HG02610 (cell line): ENCODE data around the gene LRP5.

Source experiments
- ATAC-seq: cut with Tn5 transposase; IDR thresholded peaks from one replicate; pipeline ENCODE4 v1.9.1; 2021; ENCODE audit warnings: mild to moderate bottlenecking, moderate library complexity; ENCODE audit not compliant: unreplicated experiment

The LRP5 gene

DNA sequence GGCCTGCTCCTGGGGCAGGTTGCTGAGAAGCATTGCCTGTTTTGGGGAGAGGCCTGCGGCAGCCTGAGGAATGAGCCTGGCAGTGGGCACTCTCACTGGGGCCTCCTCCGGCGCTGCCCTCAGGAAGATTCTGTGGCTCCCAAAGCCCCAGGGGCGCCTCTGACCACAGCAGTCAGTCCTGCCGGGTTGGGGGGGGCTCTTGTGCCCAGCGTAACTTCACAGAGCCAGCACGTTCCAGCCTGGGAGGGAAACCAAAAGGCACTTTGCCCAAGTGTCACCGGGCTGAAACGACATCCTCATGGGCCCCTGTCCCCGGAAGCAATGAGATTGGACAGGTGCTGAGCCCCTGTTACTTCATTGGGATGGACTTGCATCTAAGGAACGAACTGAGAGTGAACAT lies 4.3 kb upstream of the LRP5 start:
- no peak for ATAC-seq

DNA sequence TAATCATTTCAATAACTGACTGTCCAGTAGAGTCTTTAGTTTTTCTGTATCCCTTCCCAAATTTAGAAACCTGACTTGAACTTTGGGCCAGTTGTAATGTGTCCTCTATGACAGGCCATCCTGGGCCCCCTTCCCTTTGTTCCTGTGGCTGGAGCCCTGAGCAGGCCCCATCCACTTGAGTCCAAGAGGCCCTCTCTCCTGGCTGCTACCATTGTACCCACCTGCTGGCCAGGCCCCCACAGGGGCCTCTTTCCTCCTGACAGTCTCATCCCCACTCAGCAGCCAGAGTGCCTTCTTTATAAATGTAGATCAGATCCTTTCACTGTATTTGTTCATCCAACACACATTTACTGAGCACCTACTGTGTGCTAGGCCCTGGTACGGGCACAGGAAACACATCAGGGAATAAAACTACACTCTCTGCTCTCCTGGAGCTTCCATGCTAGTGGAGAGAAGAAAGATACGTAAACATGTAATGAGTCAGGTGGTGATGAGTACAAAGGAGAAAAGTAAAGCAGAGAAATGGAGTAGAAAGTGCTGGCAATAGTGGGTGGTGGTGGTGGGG lies 2.7 kb upstream of the LRP5 start:
- ATAC-seq = no peak

DNA sequence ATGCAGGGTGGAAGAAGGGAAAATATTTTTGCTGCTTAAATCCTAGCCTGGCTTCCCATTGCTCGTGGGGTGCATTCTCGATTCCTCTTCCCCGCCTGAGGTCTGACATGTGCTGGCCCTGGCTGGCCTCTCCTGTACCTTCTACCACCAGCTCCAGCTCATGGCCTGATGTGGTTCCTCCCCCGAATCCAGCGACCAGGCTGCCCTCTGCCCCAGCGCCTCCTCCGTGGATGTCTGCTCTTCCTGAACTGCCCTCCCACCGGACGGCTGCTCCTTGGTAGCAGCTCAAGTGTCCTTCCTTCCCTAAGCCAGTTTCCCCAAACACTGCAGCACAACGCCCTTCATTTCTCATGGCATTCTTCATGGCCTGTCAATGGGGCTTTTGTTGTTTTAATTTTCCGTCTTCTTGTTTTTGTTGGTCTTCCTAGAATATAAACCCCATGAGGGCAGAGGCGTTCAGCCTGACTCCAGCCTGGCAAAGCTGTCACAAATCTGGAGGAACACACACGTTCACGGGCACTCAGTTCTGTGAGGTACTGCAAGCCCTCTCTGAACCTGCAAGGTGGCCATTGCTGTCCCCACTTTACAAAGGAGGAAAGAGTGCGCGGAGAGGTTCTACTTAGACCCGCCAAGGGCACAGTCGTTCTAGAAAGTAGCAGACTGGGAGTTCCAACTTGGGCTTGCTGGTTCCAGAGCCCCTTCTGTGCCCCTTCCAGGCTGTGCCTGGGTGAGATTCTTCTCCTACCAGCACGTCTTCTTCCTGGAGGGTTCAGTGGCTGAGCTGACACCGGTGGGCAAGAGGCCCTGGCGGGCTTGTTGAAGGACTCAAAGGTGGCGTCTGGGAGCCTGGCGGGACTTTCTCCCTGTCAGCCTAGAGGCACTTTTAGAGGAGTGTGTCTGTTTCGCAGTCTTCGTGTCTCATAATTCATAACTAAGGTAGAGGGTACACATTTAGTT lies 953 bp upstream of the LRP5 start:
- no peak for ATAC-seq

DNA sequence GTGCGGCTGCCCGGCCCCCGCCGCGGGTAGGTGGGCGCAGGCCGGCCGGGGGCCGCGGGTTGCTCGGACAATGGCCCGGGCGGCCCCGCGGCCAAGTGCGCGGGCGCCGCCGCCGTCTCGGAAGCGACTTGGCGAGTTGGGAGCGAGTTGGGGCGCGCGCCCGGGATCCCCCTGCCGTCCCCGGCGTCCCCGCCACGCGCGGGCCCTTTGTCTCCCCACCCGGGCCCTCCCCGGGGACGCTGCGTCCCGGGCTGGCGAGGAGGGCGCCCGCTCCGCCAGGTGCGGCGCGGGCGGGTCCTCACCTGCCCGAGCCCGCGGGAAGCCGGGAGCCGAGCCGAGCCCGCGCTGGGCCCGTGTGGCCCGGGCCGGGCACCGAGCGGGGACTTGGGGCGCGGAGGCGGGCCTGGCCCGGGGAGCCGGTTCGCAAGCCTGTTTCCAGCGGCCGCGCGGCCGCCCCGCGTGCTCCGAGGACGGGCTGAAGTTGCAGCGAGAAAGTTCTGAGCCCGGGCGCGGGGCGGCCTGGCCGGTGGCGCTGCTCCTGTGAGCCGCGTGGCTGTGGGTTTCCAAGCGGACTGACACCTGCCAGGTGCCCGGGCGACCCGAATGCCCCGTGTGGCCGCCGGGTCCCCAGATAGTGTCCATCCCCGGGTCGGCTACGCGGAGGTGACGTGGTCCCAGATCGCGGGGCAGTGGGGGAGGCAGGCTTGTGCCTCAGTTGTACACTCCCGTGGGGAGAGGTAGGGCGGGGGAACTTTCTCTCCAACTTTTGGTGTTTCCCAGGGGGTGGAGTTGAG lies 586 bp downstream of the LRP5 start:
- no peak for ATAC-seq

DNA sequence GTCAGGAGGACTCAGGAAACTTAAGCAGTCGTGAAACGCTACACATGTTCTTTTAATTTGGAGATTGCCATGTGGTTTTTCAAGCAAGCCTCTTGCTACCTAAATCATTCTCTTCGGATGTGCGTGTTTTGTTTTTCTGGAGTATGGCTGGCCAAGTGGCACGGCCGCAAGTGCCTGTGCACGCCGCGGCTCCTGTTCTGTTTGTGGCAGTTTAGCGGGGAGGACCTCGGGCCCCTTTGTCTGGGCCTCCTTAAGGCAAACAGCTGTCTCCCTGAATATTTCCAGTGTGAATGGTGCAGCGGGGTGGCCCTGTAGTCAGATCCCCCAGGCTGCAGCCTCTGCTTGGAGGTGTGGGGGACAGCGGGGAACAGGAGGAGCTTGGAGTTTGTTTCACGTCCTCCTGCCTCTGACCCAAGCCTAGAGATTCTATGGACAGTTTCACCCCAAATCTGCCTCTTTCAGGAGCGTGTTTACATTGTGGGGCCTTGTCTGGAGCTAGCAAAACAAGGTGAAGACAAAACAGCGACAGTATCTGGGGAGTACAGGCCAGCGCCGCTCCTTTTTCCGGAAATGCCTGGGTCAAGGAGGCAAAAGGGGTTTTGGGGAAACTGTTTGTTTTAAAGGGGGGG lies 1.3 kb downstream of the LRP5 start:
- ATAC-seq = no peak

DNA sequence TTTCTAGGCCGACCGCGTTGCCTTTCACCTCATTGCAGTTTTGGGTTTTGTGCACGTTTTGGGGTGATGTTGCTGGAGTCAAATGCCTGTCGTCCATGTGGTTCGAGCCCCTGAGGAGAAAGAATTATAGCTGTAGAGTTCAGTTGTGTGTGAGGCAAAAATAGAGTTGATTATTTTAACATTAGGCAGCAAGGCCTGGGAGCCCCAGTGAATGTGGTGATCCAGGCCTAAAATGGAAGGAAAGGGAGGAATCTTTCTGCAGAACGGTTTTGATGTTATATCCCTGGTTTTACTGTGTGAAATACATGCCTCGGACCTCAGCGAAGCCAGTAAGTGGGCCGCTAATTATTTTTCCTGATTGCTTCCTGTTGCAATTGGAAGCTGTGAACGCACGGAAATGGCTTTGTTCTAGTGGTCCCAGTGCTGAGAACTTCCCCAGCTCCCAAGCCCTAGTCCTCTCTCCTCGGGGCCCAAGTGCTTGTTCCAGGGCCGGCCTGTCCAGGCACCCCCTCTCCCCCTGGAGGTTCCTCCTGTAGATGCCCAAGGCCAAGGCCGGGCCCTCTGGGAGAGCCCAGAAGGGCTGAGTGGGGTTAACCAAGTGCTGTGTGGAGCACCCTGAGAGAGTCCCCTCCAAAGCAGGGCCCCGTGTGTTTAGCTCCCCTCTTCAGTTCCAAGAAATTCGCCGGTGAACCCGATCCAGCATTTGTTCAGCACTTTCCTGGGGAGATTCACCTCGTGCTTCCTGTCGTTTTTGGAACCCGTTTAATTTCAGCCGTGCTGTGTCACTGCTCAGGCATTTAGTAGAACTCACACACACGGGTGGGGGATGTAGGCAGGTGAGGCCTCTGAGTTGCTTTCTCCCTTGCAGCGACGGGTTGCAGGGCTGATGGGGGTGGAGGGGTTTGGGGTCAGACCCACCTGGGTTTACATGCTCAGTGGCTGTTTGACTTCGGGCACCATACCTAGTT lies 2.1 kb downstream of the LRP5 start:
- no peak for ATAC-seq

DNA sequence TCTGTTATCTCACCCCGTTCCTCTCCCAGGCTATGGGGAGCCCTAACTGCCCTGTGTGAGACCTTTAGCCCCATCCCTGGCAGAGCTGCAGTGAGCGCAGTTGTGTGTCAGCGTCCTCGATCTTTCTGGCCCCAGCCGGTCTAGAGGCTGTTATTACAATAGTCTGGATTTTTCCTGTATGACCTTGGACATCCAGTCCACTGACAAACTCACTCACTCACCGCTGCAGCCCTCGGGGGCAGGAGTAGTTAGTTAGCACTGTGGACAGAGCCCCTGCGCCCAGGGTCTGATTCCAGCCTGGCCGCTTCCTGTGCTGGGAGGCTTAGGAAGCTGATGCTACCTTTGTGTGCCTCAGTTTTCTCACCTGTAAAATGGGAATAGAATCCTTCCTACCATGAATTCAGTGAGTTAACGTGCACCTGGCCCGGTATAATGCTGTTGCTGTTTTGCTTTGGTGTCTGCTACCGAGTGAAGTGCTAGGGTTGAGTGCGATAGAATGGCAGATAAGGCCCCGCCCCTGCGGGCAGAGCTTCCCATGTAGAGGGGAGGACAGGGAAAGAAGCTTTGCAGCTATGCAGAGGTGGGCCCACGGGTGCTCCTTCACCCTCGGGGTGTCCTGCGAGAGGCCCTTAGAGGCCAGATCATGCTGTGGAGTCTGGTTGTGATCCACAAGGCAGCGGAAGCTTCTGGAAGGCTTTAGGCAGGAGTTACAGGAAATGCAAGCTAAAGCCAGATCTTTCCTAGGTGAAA lies 3.0 kb downstream of the LRP5 start:
- no peak for ATAC-seq

DNA sequence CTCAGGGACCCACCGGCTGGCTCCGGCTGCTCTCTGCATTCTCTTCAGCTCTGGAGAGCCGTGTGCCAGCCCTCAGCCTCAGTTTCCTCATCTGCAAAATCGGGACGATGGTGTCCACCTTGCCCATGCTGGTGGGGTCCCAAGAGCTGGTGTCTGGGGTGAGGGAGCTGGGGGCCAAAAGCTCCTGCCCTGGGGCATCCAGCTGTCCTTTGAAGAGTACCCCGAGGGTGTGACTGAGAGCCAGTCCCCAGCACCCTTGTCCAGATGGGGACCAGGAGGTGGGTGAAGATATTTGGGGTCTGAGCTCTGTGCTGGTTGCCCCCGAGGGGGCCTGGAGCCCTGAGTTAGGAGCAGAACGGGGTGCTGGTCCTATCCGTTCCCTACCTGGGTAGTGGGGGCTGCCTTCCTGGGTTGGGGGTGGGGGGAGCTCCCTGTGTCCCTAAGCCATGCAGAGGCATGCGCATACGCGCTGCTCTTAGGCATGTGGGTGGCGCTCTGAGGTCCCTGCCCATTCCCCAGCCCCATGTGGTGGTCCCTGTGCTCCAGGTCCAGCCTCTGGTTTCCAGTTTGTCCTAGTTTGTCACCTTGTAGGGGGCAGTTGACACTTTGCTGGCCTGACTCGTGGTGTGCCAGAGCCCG lies 4.9 kb downstream of the LRP5 start:
- no peak for ATAC-seq

DNA sequence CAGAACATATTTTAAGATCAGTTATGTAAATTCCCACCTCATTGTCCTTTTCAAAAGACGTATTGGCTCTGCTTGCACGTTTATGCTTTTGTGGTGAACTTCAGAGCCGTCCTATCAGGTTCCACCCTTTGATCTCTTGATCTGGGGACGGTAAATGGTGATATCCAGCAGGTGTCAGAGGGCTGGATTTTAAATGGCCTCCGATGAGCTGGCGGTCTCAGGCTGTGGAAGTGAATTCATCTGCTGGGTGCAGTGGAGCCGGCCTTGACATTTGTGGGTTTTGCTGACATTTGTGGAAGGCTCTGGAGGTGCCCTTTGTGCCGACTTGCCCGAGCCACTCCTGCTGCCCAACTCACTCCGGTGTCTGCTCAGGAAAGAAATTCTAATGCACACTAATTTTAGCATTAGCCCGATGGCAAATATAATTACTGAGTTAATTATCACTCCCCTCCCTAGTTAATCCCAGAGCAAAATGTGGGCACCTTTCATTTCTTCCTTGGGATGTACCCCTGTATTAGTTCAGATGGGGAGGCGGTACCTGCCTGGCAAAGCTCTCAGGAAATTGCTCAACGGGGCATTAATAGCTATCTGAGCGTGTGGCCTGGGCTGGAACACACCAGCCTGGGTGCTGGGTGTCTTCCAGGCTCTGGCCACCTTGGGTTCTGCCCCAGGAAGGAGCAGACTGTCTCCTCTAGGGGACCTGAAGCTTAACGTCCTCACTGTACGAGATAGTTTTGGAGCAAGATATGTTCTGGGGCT lies 9.1 kb downstream of the LRP5 start:
- no peak for ATAC-seq

DNA sequence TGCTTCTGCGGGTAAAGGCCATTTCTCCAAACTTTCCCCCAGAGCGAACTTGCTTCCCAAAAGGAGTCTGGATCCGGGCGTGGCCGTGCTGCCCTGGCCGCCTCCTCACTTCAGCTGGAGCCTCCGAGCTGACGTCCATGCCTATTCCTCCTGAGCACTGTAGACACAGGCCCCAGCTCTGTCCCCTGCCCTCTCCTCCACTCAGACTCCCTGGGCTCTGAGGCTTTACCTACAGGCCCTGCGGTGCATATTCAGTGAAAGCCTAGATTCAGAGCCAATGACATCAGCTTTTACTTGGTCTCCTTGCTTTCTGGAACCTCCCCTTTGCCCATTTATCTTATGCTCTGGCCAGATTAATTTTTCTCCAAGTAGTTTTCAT lies 9.7 kb downstream of the LRP5 start:
- no peak for ATAC-seq

DNA sequence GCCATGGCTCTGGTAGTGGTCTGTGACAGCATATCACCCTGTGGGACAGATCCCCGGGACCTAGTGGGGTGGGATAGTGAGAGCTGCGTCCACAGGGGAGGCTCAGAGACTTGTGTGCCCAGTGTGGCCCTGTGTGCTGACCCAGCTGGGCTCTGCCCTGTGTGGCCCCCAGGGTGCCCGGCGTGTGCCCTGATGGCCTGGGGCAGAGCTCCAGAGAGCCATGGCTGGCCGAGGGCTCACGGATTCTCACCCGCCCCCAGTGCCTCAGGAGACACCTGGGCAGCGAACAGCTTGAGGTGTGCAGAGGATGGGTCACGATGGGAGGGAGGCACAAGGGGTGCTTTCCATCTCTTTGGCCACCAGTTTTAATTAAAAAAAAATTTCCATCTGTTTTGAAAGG lies 11.8 kb downstream of the LRP5 start:
- ATAC-seq = no peak

DNA sequence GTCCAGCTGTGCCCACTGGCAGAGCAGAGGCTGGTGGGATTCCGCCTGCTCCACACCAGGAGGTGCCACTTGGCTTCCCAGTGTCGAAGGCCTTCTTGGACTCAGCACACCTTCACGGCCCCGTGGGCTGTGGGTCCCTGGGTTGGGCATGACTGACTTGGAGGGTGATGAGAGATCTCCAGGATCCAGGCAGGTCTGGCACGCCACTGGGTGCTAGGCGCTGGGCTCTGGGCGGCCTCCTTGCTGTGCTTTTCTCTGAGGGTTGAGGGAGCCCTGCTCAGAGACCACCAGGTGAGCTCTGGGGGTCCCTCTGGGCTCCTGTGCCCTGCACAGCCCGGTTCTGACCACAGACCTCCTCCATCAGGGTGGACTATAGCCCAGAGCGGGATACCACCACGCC lies 12.3 kb downstream of the LRP5 start:
- no peak for ATAC-seq

DNA sequence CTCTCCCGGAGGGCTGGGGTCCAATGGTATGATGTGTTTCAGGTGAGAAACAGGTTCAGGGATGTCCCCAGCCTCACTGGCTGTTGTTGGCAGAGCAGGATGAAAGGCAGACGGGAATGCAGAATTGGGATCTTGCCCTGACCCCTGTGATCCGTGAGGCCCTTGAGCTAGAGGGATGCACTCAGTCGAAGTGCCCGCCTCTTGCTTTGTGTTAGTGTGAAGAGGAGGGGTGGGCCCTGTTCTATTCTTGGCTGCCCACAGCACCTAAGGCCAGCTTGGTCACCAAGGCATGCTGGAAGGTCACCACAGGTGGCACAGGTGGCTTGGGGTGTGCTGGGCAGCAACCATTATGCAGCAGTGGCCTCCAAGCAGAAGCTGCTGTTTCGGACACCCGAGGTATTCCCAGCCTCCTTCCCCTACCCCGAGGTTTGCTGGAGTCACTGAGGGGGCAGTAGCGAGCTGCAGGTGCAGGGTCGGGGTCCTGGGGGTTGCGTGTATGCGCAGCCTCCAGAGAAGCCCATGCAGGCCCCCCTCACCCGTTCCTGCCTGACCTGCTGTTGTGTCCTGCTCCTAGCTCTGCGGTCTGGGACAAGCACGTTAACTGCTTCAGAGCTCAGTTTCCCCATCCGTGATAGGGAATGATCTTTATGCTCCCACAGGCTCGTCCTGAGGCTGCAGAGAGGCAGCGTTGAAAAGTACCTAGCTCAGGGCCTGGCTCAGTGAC lies 13.0 kb downstream of the LRP5 start:
- ATAC-seq = no peak

DNA sequence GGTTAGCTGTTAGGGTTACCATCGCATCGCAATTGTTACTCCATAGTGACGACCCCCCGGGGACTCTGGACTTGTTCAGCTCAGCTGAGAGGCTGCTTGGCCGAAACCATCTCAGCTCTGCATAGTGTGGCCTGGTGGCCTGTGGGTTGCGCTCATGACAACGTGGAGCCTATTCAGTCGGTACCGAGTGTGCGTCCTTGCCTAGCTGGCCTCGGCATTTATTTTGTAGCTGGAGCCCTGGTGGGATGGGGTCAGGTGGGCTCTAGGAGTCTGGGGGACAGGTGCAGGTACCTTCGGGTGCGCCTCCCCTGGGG lies 13.5 kb downstream of the LRP5 start:
- no peak for ATAC-seq

DNA sequence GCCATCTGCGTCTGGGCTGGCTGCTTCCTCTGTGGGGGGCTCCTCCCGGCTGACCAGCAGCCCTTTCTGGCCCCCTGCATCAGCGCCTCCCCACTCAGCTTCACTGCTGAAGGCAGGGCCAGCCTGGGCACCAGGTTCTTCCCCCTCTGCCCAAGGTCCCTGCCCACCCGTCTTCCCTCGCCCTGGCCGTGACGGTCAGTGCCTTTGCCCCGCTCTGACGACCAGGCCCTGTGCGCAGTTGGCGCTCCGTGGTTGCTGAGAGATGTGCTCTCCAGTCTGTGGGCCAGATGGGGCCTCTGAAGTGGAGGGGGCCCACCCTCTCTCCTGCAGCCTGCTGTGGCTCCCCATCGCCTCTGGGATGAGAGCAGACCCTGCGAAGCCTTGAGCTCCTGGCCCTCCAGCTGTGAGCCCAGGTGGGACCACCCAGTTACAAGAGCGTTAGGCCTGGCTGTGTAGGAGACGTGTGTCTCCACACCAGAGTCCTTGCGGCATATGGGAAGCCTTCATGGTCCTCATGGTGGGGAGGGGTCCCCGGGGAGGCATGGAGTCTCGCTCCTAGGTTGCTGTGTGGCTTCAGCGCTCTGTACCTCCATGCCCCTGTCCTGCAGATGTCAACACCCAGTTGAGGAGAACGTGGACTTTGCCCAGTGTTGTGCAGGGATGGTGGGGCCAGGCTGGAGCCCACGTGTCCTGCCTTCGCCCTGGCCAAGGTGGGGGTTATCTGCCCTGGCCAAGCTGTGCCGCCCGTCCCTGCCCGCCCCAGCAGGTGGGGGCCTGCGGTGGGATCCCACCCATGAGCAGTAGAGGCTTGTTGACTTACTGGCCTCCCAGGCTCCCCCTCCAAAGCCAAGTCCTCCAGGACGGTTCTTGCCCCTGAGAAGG lies 14.2 kb downstream of the LRP5 start:
- ATAC-seq = no peak

DNA sequence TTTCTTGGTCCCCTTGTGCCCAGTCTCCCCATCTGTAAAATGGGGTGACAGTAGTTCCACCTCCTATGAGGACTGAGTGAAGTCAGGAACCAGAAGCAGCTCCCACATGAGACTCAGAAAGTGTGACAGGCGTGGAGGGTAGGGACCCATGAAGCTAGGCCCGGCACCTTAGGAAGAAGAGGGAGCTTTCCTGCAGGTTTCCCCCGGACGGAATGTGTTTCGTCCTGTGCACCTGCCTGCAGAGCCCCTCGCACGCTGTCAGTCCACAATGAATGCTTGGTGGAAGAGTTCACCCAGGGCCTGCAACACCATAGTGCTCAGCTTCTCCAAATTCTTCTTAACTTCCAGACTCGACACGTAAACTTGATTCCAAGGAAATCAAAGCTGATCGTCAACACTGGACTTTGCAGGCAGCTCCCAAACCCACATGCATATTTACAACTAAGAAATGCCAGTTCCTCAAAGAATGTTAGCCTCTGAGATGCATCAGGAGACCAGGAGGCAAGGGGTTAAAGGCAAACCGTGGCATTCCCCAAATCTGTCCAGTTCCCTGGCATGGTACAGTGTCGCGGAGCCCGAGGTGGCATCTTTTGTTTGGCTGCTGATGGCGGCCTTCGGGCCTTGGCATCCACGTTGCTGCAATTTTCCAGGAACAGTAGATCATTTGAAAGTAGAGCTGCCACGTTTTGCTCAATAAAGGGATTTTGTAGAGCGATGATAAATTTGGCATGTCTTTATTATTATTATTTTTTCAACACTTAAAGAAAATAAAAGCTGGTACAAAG lies 15.4 kb downstream of the LRP5 start:
- ATAC-seq = no peak
